Measurements from ENCODE around the gene HOXC6.

HOXC6 gene

GRCh38 chr12:54015018-54015931 is 13.0 kb upstream of the HOXC6 start (continued):
- peak; percentile 31; the same call in 1 of the 2 replicates for TF ChIP-seq FEZF1 (tag by site-specific recombination; IDR thresholded peaks at IDR 0.05)
- TF ChIP-seq PRDM1 (tag by site-specific recombination; IDR thresholded peaks at IDR 0.05), result peak; percentile 13; the same call in 1 of the 2 replicates
- TF ChIP-seq OSR2 (tag by site-specific recombination; IDR thresholded peaks at IDR 0.05), result 0 out of 2 replicates have a peak, but pooled peaks have one; percentile 12
- TF ChIP-seq, protein P1, sequence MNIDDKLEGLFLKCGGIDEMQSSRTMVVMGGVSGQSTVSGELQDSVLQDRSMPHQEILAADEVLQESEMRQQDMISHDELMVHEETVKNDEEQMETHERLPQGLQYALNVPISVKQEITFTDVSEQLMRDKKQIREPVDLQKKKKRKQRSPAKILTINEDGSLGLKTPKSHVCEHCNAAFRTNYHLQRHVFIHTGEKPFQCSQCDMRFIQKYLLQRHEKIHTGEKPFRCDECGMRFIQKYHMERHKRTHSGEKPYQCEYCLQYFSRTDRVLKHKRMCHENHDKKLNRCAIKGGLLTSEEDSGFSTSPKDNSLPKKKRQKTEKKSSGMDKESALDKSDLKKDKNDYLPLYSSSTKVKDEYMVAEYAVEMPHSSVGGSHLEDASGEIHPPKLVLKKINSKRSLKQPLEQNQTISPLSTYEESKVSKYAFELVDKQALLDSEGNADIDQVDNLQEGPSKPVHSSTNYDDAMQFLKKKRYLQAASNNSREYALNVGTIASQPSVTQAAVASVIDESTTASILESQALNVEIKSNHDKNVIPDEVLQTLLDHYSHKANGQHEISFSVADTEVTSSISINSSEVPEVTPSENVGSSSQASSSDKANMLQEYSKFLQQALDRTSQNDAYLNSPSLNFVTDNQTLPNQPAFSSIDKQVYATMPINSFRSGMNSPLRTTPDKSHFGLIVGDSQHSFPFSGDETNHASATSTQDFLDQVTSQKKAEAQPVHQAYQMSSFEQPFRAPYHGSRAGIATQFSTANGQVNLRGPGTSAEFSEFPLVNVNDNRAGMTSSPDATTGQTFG (tag by site-specific recombination; IDR thresholded peaks at IDR 0.05; ENCODE audit: borderline replicate concordance), result no peak
- TF ChIP-seq ZBTB44 (tag by site-specific recombination; IDR thresholded peaks at IDR 0.05), result 0 out of 2 replicates have a peak, but pooled peaks have one; percentile 46
- peak; percentile 39; the same call in 1 of the 2 replicates for TF ChIP-seq PATZ1 (tag by site-specific recombination; IDR thresholded peaks at IDR 0.05)
- TF ChIP-seq ZNF660 (tag by site-specific recombination; IDR thresholded peaks at IDR 0.05), result 0 out of 2 replicates have a peak, but pooled peaks have one; percentile 32
- no peak for TF ChIP-seq ZXDB (tag by site-specific recombination; IDR thresholded peaks at IDR 0.05)
- TF ChIP-seq, protein P2, sequence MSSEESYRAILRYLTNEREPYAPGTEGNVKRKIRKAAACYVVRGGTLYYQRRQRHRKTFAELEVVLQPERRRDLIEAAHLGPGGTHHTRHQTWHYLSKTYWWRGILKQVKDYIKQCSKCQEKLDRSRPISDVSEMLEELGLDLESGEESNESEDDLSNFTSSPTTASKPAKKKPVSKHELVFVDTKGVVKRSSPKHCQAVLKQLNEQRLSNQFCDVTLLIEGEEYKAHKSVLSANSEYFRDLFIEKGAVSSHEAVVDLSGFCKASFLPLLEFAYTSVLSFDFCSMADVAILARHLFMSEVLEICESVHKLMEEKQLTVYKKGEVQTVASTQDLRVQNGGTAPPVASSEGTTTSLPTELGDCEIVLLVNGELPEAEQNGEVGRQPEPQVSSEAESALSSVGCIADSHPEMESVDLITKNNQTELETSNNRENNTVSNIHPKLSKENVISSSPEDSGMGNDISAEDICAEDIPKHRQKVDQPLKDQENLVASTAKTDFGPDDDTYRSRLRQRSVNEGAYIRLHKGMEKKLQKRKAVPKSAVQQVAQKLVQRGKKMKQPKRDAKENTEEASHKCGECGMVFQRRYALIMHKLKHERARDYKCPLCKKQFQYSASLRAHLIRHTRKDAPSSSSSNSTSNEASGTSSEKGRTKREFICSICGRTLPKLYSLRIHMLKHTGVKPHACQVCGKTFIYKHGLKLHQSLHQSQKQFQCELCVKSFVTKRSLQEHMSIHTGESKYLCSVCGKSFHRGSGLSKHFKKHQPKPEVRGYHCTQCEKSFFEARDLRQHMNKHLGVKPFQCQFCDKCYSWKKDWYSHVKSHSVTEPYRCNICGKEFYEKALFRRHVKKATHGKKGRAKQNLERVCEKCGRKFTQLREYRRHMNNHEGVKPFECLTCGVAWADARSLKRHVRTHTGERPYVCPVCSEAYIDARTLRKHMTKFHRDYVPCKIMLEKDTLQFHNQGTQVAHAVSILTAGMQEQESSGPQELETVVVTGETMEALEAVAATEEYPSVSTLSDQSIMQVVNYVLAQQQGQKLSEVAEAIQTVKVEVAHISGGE (tag by site-specific recombination; conservative IDR thresholded peaks at IDR 0.05; ENCODE audit: low read depth), result peak; percentile 46
- 0 out of 2 replicates have a peak, but pooled peaks have one; percentile 18 for TF ChIP-seq ZNF398 (tag by site-specific recombination; IDR thresholded peaks at IDR 0.05)
- peak; percentile 59 for TF ChIP-seq ZBTB8A (tag by site-specific recombination; IDR thresholded peaks at IDR 0.05)
- 0 out of 2 replicates have a peak, but pooled peaks have one; percentile 15 for TF ChIP-seq ZNF2 (tag by site-specific recombination; IDR thresholded peaks at IDR 0.05)
- TF ChIP-seq ZNF747 (tag by site-specific recombination; IDR thresholded peaks at IDR 0.05), result no peak
- no peak for TF ChIP-seq SALL2 (tag by site-specific recombination; IDR thresholded peaks at IDR 0.05; ENCODE audit: borderline replicate concordance)
- no peak for TF ChIP-seq ZNF133 (tag by site-specific recombination; IDR thresholded peaks at IDR 0.05)
- TF ChIP-seq MEIS1 (CRISPR knock-in tag; IDR thresholded peaks at IDR 0.05; ENCODE audit: borderline replicate concordance), result no peak
- TF ChIP-seq ZEB2 (tag by site-specific recombination; IDR thresholded peaks at IDR 0.05), result peak; percentile 28; the same call in 1 of the 2 replicates
- peak; percentile 40; the same call in 1 of the 2 replicates for TF ChIP-seq ZBTB48 (tag by site-specific recombination; IDR thresholded peaks at IDR 0.05)
- peak; percentile 94 for TF ChIP-seq ZNF335 (tag by site-specific recombination; conservative IDR thresholded peaks at IDR 0.05)
- peak; percentile 97 for TF ChIP-seq PRDM10 (tag by site-specific recombination; IDR thresholded peaks at IDR 0.05)
- peak; percentile 64 for TF ChIP-seq SP7 (tag by site-specific recombination; IDR thresholded peaks at IDR 0.05)
- peak; percentile 48 for TF ChIP-seq ZNF423 (tag by site-specific recombination; IDR thresholded peaks at IDR 0.05)
- peak; percentile 69; the same call in 1 of the 2 replicates for TF ChIP-seq ZNF600 (tag by site-specific recombination; IDR thresholded peaks at IDR 0.05)
